ENCODE measurements around the gene REPS1.

Gene REPS1

DNA sequence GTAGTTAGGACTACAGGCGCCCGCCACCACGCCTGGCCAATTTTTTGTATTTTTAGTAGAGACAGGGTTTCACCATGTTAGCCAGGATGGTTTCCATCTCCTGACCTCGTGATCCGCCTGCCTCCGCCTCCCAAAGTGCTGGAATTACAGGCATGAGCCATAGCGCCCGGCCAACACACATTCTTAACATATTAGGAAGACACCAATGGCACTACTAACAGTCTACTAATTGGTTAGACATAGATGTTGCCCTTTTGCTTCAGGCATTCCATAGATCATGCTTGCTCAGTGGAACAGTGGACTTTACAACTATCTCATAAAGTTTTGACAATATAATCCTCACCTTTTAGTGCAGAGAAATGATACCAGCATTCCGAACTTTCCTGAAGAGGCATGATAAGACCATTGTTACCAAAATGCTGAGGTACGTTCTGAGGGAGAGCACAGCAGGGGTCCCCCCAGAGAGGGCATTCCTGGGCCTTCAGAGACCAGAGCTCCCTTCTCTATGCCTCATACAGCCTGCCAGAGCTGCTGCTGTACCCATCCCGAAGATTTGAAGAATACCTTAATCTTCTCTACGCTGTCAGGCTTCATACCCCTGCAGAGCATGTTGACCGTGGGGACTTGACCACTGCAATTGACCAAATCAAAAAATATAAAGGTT is 102.8 kb downstream of the REPS1 start:
- in situ Hi-C loops (cut with HindIII; ENCODE audit: low pct_ligation_motif_present, low pct_unique_long_range_greater_than_20kb, low sequenced_read_pairs), result no loop called here

DNA sequence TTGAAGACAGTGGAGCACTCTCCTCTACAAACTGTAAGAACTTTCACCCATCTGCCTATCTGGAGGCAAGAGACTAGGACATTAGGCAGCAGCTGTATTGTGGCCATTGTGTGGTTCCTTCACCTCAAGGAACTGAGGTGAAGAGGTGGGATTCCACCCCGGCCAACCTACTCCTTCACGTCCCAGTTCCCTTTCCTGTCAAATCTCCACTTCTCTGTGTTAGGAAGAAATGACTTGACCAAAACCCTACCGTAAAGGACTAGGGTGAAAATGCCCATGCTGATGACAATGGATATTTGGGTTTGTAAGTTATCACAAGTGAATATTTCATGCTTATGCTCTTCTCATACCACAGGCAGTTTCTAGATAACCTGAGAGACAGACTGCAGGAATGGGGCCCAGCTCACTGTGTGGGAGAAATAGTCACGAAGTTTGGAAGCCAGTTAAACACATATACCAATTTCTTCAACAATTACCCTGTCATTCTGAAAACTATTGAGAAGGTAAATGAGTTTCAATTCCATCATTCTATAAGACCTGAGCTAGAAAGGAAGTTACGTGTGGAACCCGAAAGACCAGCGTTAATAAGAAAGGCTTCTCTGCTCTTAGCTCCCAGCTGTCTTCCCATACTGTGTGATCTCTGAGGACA is 105.6 kb downstream of the REPS1 start:
- DNase-seq, result no peak
- in situ Hi-C loops (cut with HindIII; ENCODE audit: low pct_ligation_motif_present, low pct_unique_long_range_greater_than_20kb, low sequenced_read_pairs), result no loop called here

More for the DNA sequence above, 102.8 kb downstream of the REPS1 start:
- DNase-seq, result no peak

DNA sequence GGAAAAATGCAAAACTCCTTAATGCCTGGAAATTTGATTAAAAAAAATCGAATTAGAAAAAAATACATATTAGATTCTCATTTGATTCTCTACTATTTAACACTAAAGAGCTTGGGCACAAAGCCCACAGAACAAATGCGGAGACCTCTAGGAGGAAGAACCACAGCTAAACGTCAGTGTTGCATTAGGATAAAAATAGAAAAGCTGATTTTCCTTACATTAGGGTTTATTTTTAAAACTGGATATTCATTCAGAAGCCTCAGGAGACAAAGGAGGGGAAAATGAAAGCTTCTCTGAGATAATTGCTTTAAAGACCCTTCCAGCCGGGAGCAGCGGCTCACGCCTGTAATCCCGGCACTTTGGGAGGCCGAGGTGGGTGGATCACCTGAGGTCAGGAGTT is 114.9 kb downstream of the REPS1 start:
- in situ Hi-C loops (cut with HindIII; ENCODE audit: low pct_ligation_motif_present, low pct_unique_long_range_greater_than_20kb, low sequenced_read_pairs), result no loop called here
- no peak for DNase-seq

DNA sequence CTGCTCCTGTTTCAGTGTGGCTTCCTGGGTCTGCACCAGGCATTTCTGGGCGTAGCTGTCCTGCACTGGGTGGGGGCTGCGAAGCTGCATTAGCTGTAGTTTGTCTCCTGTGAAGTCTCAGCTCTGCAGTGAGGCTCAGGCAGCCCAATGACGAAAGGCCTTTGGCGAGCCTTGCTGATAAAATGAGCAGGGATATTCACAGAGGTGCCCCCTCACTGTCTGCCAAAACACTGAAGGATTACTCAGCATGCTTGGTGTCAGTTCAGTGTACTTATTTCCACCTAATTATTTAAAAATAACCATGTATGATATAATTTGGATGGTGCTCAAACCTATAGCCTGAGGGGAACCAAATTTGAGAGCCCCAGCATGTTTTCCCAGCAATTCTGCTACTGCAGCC is 118.7 kb downstream of the REPS1 start:
- DNase-seq, result no peak
- in situ Hi-C loops (cut with HindIII; ENCODE audit: low pct_ligation_motif_present, low pct_unique_long_range_greater_than_20kb, low sequenced_read_pairs), result no loop called here

DNA sequence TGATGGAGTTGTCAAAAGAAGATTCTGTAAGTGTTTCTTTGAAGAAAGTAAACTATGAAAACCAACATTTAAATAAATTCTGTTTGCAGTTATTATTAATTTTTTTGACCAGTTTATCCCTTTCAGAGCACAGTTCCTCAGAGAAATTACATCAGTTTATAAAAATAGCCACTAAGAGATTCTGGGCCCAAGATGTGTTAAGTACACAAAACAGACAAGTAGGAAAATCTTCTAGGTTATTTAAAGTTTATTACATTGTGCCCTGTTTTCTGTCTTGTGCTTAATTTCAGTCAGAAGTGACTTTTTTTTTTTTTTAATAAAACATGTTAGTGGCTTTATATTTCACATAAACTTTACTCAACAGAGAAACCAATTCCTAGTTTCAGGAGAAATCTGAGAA is 119.9 kb downstream of the REPS1 start:
- no peak for DNase-seq
- in situ Hi-C loops (cut with HindIII; ENCODE audit: low pct_ligation_motif_present, low pct_unique_long_range_greater_than_20kb, low sequenced_read_pairs), result no loop called here

DNA sequence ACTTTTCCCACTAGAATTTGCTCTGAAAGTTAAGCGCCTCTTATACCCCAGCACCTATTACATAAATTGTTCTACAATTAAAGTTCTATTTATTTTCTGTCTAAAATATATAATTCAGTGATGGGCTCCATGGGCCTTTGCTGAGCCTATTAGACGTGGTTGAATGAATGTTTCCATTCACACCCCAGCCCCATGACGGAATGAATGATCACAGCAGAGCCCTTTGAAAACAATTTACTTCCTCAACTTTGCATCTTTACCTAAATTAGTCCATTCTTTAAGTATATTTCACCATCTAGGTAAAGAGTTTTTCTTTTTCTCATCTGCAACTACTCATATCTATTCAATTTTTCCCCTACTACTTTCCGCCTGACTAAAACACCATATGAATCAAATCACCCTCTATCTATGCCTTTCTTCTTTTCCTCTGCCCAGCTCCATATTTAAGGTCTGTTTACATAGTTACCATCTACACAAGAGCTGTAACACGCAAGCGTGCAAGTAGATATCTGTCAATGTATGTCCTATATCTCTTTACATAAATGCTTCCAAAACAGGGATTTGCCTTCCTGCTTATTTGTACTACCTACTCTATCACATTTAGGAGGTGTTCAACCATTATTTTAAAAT is 122.5 kb downstream of the REPS1 start:
- in situ Hi-C loops (cut with HindIII; ENCODE audit: low pct_ligation_motif_present, low pct_unique_long_range_greater_than_20kb, low sequenced_read_pairs), result no loop called here
- DNase-seq, result no peak

DNA sequence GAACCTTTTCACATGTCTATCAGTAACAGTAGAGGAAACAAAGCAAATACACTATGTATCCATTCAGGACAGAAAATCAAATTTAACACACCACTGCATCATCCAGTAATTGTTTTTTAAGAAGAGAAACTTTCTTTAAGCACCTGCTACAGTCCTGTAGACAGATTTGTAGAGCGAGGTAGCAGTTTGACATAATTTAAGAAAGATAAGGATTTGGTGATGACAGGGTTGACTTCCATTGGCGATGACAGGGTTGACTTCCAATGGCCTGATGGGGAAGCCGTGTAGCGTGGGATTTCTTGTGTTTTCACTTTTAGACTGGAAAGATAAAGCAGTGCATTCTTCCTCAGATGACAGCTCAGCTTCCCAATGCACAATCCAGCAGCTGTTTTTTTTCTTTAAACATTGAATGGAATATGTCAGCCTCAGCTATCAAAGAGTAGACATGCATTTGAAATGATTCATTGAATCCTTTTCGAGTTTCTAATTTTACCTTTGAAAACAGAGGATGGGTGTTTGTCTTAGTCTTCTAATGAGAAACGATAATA is 123.6 kb downstream of the REPS1 start:
- DNase-seq, result no peak
- in situ Hi-C loops (cut with HindIII; ENCODE audit: low pct_ligation_motif_present, low pct_unique_long_range_greater_than_20kb, low sequenced_read_pairs), result no loop called here

DNA sequence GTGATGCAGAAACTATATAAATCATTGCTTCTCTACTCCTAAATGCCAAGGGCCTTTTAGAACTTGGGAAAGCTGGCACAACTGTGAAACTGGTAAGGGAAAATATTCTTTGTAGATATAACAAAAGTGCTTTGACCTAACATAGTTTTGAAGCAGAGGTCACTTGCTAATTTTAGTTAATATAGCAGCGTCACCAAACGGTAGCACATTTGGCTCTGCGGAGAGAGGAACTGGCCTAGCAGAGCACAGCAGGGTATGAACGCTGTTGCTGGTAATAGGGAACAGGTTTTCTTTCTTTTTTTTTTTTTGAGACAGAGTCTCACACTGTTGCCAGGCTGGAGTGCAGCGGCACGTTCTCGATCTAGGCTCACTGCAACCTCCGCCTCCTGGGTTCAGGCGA is 124.7 kb downstream of the REPS1 start:
- DNase-seq, result no peak
- in situ Hi-C loops (cut with HindIII; ENCODE audit: low pct_ligation_motif_present, low pct_unique_long_range_greater_than_20kb, low sequenced_read_pairs), result no loop called here

DNA sequence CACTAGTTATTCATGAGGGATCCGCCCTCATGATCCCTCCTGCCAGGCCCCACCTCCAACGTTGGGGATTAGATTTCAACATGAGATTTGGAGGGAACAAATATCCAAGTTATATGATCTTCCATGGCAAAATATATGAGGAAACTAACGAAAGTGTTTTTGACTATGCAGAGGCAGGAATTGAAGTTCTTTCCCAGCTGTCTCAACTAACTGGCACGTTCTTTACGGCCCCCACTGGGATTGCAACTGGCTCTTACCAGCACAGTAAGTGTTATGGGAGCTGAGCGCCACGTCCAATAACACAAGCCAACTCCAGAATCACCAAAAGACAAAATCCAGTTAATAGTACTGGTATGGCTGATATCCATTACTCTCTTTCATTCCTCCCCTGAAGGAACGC is 125.6 kb downstream of the REPS1 start:
- in situ Hi-C loops (cut with HindIII; ENCODE audit: low pct_ligation_motif_present, low pct_unique_long_range_greater_than_20kb, low sequenced_read_pairs), result no loop called here
- no peak for DNase-seq

DNA sequence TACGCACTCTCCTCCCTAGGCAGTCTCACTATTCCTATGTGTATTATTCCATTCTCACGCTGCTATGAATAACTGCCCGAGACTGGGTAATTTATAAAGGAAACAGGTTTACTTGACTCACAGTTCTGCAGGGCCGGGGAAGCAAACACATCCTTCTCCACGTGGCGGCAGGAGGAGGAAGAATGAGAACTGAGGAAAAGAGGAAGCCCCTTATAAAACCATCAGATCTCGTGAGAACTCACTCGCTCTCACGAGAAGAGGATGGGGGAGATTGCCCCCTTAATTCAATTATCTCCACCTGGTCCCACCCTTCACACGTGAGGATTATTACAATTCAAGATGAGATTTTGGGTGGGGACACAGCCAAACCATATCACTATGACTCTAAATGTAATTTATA is 130.3 kb downstream of the REPS1 start:
- DNase-seq, result no peak
- in situ Hi-C loops (cut with HindIII; ENCODE audit: low pct_ligation_motif_present, low pct_unique_long_range_greater_than_20kb, low sequenced_read_pairs), result no loop called here

DNA sequence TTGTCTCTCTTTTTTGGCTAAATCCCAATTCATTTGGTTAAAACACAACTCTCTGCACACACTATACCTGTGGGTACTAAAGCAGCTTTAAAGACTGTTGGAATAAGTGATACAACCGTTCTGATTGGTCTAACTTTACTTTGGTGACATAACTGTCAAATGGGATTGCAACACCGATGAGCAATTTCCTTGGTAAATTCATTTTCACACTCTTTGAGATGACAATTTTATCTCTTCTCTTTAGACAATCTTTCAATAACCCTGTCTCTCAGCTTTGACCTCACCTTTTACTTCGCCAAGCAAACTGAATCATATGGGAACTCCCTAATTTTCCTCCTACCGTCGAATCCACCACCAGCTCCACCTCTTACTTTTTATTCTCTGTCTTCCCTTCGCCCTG is 131.4 kb downstream of the REPS1 start:
- no peak for DNase-seq
- in situ Hi-C loops (cut with HindIII; ENCODE audit: low pct_ligation_motif_present, low pct_unique_long_range_greater_than_20kb, low sequenced_read_pairs), result no loop called here

Data from ACHN (cell line).